Neural progenitor cell (in vitro differentiated cells): Measurements from ENCODE around the gene AQP1. TPM values are rescaled to one million over a fixed set of nuclear protein-coding genes. Genes with fewer than 3 reads are reported as not detected.

Source experiments
- DNase-seq: peaks from one replicate; pipeline ENCODE4 v3.0.0-alpha.2; 2016; ENCODE audit warnings: low spot score
- H2AFZ ChIP-seq: fragments of 200-600 bp; sonication (generic); replicated peaks from 2 replicates; pipeline ENCODE4 v1.6.1; 2016; ENCODE audit warnings: antibody characterized with exemption
- H3F3A ChIP-seq: fragments of 200-600 bp; sonication (generic); 2 replicates; pipeline ENCODE4 v1.6.1; 2016; ENCODE audit warnings: antibody characterized with exemption, low read depth
- H3K27ac ChIP-seq: fragments of 200-600 bp; sonication (generic); 2 replicates; pipeline ENCODE4 v1.5.1; 2016; ENCODE audit warnings: mild to moderate bottlenecking
- H3K27me3 ChIP-seq: fragments of 200-600 bp; sonication (generic); 2 replicates; pipeline ENCODE4 v1.6.1; 2016; ENCODE audit warnings: mild to moderate bottlenecking, moderate library complexity
- H3K36me3 ChIP-seq: fragments of 200-600 bp; sonication (generic); 2 replicates; pipeline ENCODE4 v1.5.1; 2016
- H3K4me1 ChIP-seq: fragments of 200-600 bp; sonication (generic); 2 replicates; pipeline ENCODE4 v1.6.1; 2016; ENCODE audit warnings: mixed run types
- H3K4me2 ChIP-seq: fragments of 200-600 bp; sonication (generic); 2 replicates; pipeline ENCODE4 v1.6.1; 2016
- H3K4me3 ChIP-seq: fragments of 200-600 bp; sonication (generic); 2 replicates; pipeline ENCODE4 v1.5.1; 2016
- H3K79me2 ChIP-seq: fragments of 200-600 bp; sonication (generic); 2 replicates; pipeline ENCODE4 v1.6.1; 2016; ENCODE audit warnings: low read depth
- H3K9ac ChIP-seq: fragments of 200-600 bp; sonication (generic); 2 replicates; pipeline ENCODE4 v1.6.1; 2016
- H3K9me3 ChIP-seq: fragments of 200-600 bp; sonication (generic); 2 replicates; pipeline ENCODE4 v1.5.1; 2016; ENCODE audit warnings: low read depth
- H4K20me1 ChIP-seq: fragments of 200-600 bp; sonication (generic); 2 replicates; pipeline ENCODE4 v1.6.1; 2016; ENCODE audit warnings: low read depth
- H3K27ac Mint-ChIP-seq: 3 replicates; pipeline ENCODE4 v1.8.0; 2021; ENCODE audit warnings: mixed read lengths
- H3K27me3 Mint-ChIP-seq: 2 replicates; pipeline ENCODE4 v1.8.0; 2022; ENCODE audit warnings: low read depth, mild to moderate bottlenecking, inconsistent platforms, moderate library complexity, mixed read lengths; ENCODE audit not compliant: insufficient read depth
- H3K36me3 Mint-ChIP-seq: 3 replicates; pipeline ENCODE4 v1.8.0; 2021; ENCODE audit warnings: mixed read lengths
- H3K4me1 Mint-ChIP-seq: 3 replicates; pipeline ENCODE4 v1.8.0; 2021; ENCODE audit warnings: mixed read lengths
- H3K4me3 Mint-ChIP-seq: 3 replicates; pipeline ENCODE4 v1.8.0; 2021; ENCODE audit warnings: mild to moderate bottlenecking, moderate library complexity, mixed read lengths
- H3K9me3 Mint-ChIP-seq: 3 replicates; pipeline ENCODE4 v1.8.0; 2020; ENCODE audit warnings: mixed read lengths
- CTCF ChIP-seq: fragments of 200-600 bp; sonication (generic); IDR thresholded peaks from 2 replicates; pipeline ENCODE4 v1.5.1; 2017; ENCODE audit warnings: antibody characterized with exemption, mild to moderate bottlenecking
- EZH2 ChIP-seq: fragments of 200-600 bp; sonication (generic); IDR thresholded peaks from 2 replicates; pipeline ENCODE4 v1.6.1; 2017; ENCODE audit warnings: antibody characterized with exemption, mild to moderate bottlenecking, moderate library complexity
- EZH2phosphoT487 ChIP-seq: fragments of 200-600 bp; sonication (generic); IDR thresholded peaks from 2 replicates; pipeline ENCODE4 v1.6.1; 2017; ENCODE audit warnings: antibody characterized with exemption
- total RNA-seq: library from RNA; depleted of rRNA; stranded (reverse); fragments of >200 nt; gene quantifications from 2 replicates; pipeline ENCODE4 v1.2.3, GENCODE V29; 2015; ENCODE audit warnings: low replicate concordance

The AQP1 gene
- total RNA-seq, 1 donor from 2014 or later = not detected

GRCh38 chr7:30923009-30923773, 11.5 kb downstream of the AQP1 start:
- Histone ChIP-seq H3K27ac (no peak overlapping the region), H3F3A (no peaks in the 10 kb centered on the region), H3K4me3 (no peak overlapping the region), H3K9ac (no peak overlapping the region), H3K4me1 (peaks cover 3% of the 10 kb centered on the region), H4K20me1 (no peaks in the 10 kb centered on the region), H3K9me3 (no peaks in the 10 kb centered on the region), H3K79me2 (no peaks in the 10 kb centered on the region), H3K4me2 (no peak overlapping the region), H2AFZ (no peak overlapping the region), H3K27me3 (no peaks in the 10 kb centered on the region), H3K36me3 (no peaks in the 10 kb centered on the region)
- no peaks in the 10 kb centered on the region for H3K36me3 Mint-ChIP-seq
- peaks cover 6% of the 10 kb centered on the region for H3K27me3 Mint-ChIP-seq
- no peak overlapping the region for H3K4me3 Mint-ChIP-seq
- H3K27ac Mint-ChIP-seq = no peak overlapping the region
- TF ChIP-seq EZH2phosphoT487 (no peak), EZH2 (no peak), CTCF (no peak)
- peaks cover 4% of the 10 kb centered on the region for H3K4me1 Mint-ChIP-seq
- H3K9me3 Mint-ChIP-seq = peaks cover 13% of the 10 kb centered on the region
- no peak for DNase-seq

- TF ChIP-seq EZH2phosphoT487 (no peak), EZH2 (no peak), CTCF (no peak)
These were observed 12.2 kb downstream of the AQP1 start for GRCh38 chr7:30923774-30924413.

GRCh38 chr7:30924624-30925023, 13.0 kb downstream of the AQP1 start:
- Mint-ChIP-seq H3K4me3 (no peak overlapping the region), H3K4me1 (peaks cover 4% of the 10 kb centered on the region), H3K27ac (peak overlapping the region; percentile 53), H3K9me3 (peaks cover 15% of the 10 kb centered on the region), H3K27me3 (peaks cover 6% of the 10 kb centered on the region), H3K36me3 (no peaks in the 10 kb centered on the region)
- H3K27me3 ChIP-seq = no peaks in the 10 kb centered on the region
- TF ChIP-seq EZH2 (no peak), EZH2phosphoT487 (no peak), CTCF (no peak)
- H3K4me3 ChIP-seq = no peak overlapping the region
- DNase-seq = no peak
- no peak overlapping the region for H2AFZ ChIP-seq
- H3F3A ChIP-seq = no peaks in the 10 kb centered on the region
- no peaks in the 10 kb centered on the region for H3K9me3 ChIP-seq
- no peaks in the 10 kb centered on the region for H3K36me3 ChIP-seq
- peaks cover 3% of the 10 kb centered on the region for H3K4me1 ChIP-seq
- no peak overlapping the region for H3K4me2 ChIP-seq
- no peak overlapping the region for H3K9ac ChIP-seq
- H3K79me2 ChIP-seq = no peaks in the 10 kb centered on the region
- H3K27ac ChIP-seq = no peak overlapping the region
- no peaks in the 10 kb centered on the region for H4K20me1 ChIP-seq

More at GRCh38 chr7:30923774-30924413, 12.2 kb downstream of the AQP1 start:
- no peak overlapping the region for H3K9ac ChIP-seq
- no peaks in the 10 kb centered on the region for H3K27me3 ChIP-seq
- Mint-ChIP-seq H3K36me3 (no peaks in the 10 kb centered on the region), H3K27ac (no peak overlapping the region), H3K4me3 (no peak overlapping the region), H3K4me1 (peaks cover 4% of the 10 kb centered on the region), H3K9me3 (peaks cover 15% of the 10 kb centered on the region), H3K27me3 (peaks cover 6% of the 10 kb centered on the region)
- no peaks in the 10 kb centered on the region for H4K20me1 ChIP-seq
- H3K4me3 ChIP-seq = no peak overlapping the region
- no peak overlapping the region for H3K4me2 ChIP-seq
- H3K36me3 ChIP-seq = no peaks in the 10 kb centered on the region
- peaks cover 3% of the 10 kb centered on the region for H3K4me1 ChIP-seq
- no peaks in the 10 kb centered on the region for H3K9me3 ChIP-seq
- H3F3A ChIP-seq = no peaks in the 10 kb centered on the region
- no peak overlapping the region for H3K27ac ChIP-seq
- H2AFZ ChIP-seq = no peak overlapping the region
- no peak for DNase-seq
- no peaks in the 10 kb centered on the region for H3K79me2 ChIP-seq
